SK-N-SH (cell line): ENCODE measurements around the gene MALL.

Source experiments
- TAF1 ChIP-seq: IDR thresholded peaks from 2 replicates; pipeline ENCODE4 v1.6.1; 2012; ENCODE audit warnings: low read depth, mild to moderate bottlenecking, low read length, moderate library complexity, borderline replicate concordance
- TF ChIP-seq, protein P1 (sequence below): fragments of 200-600 bp; sonication (generic); IDR thresholded peaks from 2 replicates; pipeline ENCODE4 v1.6.1; 2017; ENCODE audit warnings: antibody characterized with exemption, mild to moderate bottlenecking, moderate library complexity
- TF ChIP-seq, protein P2 (sequence below): fragments of 150-350 bp; IDR thresholded peaks from 2 replicates; pipeline ENCODE4 v1.6.1; 2017; ENCODE audit warnings: antibody characterized with exemption, low read length, low read depth, borderline replicate concordance

DNA sequence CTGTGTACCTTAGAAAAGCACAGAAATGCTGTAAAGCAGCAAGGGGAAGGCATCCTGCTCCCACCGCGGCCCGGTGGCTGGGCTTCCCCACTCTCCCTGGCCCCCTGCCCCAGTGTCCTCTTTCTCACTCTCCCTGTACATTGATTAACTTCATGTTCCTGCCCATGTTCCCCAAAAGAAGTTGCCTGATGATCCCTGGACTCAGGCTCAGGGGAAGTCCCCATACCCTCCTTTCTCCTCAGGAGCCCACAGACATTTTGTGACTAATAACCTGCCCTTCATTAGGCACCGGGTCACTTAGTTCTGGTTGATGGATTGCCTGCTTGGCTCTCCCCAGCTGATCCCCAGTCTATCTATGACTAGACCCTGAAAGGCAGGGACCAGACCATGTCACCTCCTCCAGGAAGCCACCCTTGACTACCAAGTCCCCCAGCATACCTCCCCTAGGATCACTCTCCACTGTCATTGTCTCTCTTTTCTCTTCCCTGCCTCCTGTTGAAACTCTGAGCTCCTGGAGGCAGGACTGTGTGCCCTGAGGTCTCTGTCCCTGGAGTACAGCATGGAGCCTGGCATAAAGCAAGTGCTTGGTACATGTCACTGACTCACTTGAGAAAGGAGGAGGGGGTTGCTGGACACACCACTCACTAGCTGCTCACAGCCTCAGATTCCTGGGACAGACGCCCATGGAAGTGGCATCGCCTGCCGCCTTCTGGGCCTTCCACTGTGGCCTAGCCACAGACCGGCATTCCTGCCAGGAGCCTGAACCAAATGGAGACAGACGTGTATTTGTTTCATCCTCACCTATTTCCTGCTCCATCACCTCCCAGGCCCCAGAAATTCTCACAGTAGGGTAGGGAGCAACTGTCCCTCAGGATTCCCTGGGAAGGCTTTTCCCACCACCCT lies 13.5 kb downstream of the MALL start:
- TF ChIP-seq, protein P1, sequence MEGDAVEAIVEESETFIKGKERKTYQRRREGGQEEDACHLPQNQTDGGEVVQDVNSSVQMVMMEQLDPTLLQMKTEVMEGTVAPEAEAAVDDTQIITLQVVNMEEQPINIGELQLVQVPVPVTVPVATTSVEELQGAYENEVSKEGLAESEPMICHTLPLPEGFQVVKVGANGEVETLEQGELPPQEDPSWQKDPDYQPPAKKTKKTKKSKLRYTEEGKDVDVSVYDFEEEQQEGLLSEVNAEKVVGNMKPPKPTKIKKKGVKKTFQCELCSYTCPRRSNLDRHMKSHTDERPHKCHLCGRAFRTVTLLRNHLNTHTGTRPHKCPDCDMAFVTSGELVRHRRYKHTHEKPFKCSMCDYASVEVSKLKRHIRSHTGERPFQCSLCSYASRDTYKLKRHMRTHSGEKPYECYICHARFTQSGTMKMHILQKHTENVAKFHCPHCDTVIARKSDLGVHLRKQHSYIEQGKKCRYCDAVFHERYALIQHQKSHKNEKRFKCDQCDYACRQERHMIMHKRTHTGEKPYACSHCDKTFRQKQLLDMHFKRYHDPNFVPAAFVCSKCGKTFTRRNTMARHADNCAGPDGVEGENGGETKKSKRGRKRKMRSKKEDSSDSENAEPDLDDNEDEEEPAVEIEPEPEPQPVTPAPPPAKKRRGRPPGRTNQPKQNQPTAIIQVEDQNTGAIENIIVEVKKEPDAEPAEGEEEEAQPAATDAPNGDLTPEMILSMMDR, result no peak
- TF ChIP-seq TAF1, result no peak
- TF ChIP-seq, protein P2, sequence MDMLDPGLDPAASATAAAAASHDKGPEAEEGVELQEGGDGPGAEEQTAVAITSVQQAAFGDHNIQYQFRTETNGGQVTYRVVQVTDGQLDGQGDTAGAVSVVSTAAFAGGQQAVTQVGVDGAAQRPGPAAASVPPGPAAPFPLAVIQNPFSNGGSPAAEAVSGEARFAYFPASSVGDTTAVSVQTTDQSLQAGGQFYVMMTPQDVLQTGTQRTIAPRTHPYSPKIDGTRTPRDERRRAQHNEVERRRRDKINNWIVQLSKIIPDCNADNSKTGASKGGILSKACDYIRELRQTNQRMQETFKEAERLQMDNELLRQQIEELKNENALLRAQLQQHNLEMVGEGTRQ, result no peak
